Hepatocyte (in vitro differentiated cells): Measurements from ENCODE around the gene SCD5.

Experiments used
- EZH2 ChIP-seq: fragments of 200-600 bp; sonication (generic); IDR thresholded peaks from 2 replicates; pipeline ENCODE4 v1.6.1; 2016; ENCODE audit warnings: antibody characterized with exemption, mild to moderate bottlenecking, borderline replicate concordance
- EZH2phosphoT487 ChIP-seq: fragments of 200-600 bp; sonication (generic); IDR thresholded peaks from one replicate; pipeline ENCODE4 v1.6.1; 2018; ENCODE audit warnings: antibody characterized with exemption, mild to moderate bottlenecking, low read depth, moderate library complexity; ENCODE audit not compliant: unreplicated experiment, severe bottlenecking
- TF ChIP-seq, protein P1 (sequence below): fragments of 200-600 bp; sonication (generic); IDR thresholded peaks from 2 replicates; pipeline ENCODE4 v1.5.1; 2016; ENCODE audit warnings: antibody characterized with exemption, mild to moderate bottlenecking; ENCODE audit not compliant: poor library complexity

DNA sequence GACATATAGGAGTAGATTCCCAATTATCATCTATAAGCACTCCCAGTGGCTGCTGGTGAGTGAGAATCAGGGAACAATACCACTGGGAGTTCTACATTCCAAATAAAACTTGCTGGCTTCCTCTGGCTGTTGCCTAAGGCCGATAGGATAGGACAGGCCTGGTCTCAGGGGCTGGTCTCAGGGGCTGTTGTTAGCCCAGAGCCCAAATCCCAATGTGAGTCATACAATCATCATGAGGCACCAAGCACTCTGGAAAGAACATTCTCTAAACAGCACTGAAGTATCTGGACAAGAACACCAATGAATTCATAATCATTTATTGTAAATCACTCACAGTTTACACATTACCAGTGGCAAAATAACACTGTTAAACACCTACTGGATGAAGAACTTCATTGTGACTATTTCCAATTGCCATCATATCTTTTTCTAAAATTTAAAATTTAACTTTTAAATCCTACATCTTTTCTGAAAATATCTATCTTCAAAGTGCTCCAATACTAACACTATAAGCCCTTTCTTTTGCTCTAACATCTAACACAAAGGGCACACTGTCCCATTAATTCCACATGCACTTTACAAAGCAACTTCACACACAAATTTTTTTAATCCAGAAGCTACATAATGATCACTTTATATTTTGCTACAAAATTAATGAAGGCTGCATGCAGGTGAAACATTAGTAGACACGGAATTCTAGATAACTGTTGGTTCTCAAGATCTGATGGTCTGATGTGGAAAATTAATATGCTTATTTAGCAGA, 169.2 kb downstream of the SCD5 start:
- TF ChIP-seq, protein P1, sequence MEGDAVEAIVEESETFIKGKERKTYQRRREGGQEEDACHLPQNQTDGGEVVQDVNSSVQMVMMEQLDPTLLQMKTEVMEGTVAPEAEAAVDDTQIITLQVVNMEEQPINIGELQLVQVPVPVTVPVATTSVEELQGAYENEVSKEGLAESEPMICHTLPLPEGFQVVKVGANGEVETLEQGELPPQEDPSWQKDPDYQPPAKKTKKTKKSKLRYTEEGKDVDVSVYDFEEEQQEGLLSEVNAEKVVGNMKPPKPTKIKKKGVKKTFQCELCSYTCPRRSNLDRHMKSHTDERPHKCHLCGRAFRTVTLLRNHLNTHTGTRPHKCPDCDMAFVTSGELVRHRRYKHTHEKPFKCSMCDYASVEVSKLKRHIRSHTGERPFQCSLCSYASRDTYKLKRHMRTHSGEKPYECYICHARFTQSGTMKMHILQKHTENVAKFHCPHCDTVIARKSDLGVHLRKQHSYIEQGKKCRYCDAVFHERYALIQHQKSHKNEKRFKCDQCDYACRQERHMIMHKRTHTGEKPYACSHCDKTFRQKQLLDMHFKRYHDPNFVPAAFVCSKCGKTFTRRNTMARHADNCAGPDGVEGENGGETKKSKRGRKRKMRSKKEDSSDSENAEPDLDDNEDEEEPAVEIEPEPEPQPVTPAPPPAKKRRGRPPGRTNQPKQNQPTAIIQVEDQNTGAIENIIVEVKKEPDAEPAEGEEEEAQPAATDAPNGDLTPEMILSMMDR = no peak
- TF ChIP-seq EZH2 = no peak
- no peak for TF ChIP-seq EZH2phosphoT487
